Fibroblast of lung (primary cell): ENCODE data around the gene HERC3. TPM values are rescaled to one million over a fixed set of nuclear protein-coding genes. Genes with fewer than 3 reads are reported as not detected.

Experiments used
- DNase-seq, 2 donors: peaks; one replicate each; pipeline versions ENCODE4 v3.0.0 to v3.0.0-alpha.2; 2010; ENCODE audit warnings: low read depth in 2 of 2
- H2AFZ ChIP-seq: 2 replicates; pipeline ENCODE4 v1.5.1; 2012; ENCODE audit warnings: low read length, control low read depth, inconsistent platforms
- H3K27ac ChIP-seq: 2 replicates; pipeline ENCODE4 v1.5.1; 2011; ENCODE audit warnings: low read length, control low read depth; ENCODE audit not compliant: insufficient read depth
- H3K27me3 ChIP-seq: 2 replicates; pipeline ENCODE4 v1.5.1; 2011; ENCODE audit warnings: mild to moderate bottlenecking, low read length; ENCODE audit not compliant: control insufficient read depth, insufficient read depth
- H3K36me3 ChIP-seq: 2 replicates; pipeline ENCODE4 v1.5.1; 2011; ENCODE audit warnings: low read length; ENCODE audit not compliant: control insufficient read depth, insufficient read depth
- H3K4me1 ChIP-seq: 2 replicates; pipeline ENCODE4 v1.5.1; 2011; ENCODE audit warnings: low read length; ENCODE audit not compliant: control insufficient read depth, insufficient read depth; ENCODE audit errors: extremely low read depth
- H3K4me2 ChIP-seq: 2 replicates; pipeline ENCODE4 v1.5.1; 2011; ENCODE audit warnings: low read length, control low read depth; ENCODE audit not compliant: insufficient read depth; ENCODE audit errors: extremely low read depth
- H3K4me3 ChIP-seq, 4 experiments: fragments of 200-600 bp in 1 of 4; sonication (generic) in 1 of 4; replicated peaks in 1 of 4; 2 replicates each; pipeline ENCODE4 v1.5.1; 2011 to 2016; ENCODE audit warnings: low read length in 4 of 4, low read depth in 3 of 4, mild to moderate bottlenecking in 3 of 4, control low read depth in 2 of 4, inconsistent platforms in 1 of 4, mixed read lengths in 1 of 4; ENCODE audit not compliant: insufficient read depth in 1 of 4; ENCODE audit errors: control extremely low read depth in 1 of 4
- H3K79me2 ChIP-seq: 2 replicates; pipeline ENCODE4 v1.5.1; 2012; ENCODE audit warnings: mild to moderate bottlenecking, low read length, inconsistent platforms; ENCODE audit not compliant: control insufficient read depth, insufficient read depth
- H3K9ac ChIP-seq: 2 replicates; pipeline ENCODE4 v1.5.1; 2011; ENCODE audit warnings: mild to moderate bottlenecking, low read length, control low read depth; ENCODE audit not compliant: insufficient read depth
- H3K9me3 ChIP-seq: 2 replicates; pipeline ENCODE4 v1.5.1; 2012; ENCODE audit warnings: low read depth, low read length; ENCODE audit not compliant: control insufficient read depth, insufficient read depth
- H4K20me1 ChIP-seq: 2 replicates; pipeline ENCODE4 v1.5.1; 2011; ENCODE audit warnings: low read length; ENCODE audit not compliant: control insufficient read depth, insufficient read depth; ENCODE audit errors: extremely low read depth
- CTCF ChIP-seq, 2 donors: IDR thresholded peaks in 1 of 2; conservative IDR thresholded peaks in 1 of 2; 1 replicate in 1 of 2; 2 replicates in 1 of 2; pipeline ENCODE4 v1.5.1; 2011 to 2012; ENCODE audit warnings: low read length in 2 of 2, control low read depth in 1 of 2, inconsistent platforms in 1 of 2, low read depth in 1 of 2, mild to moderate bottlenecking in 1 of 2
- EZH2 ChIP-seq: IDR thresholded peaks from 2 replicates; pipeline ENCODE4 v1.5.1; 2012; ENCODE audit warnings: low read length, control low read depth, mild to moderate bottlenecking; ENCODE audit errors: missing control alignments
- polyA plus RNA-seq, 2 donors: library from polyadenylated mRNA; depleted of rRNA in 1 of 2; stranded (reverse) in 1 of 2; unstranded in 1 of 2; fragments of >200 nt; gene quantifications; 2 replicates each; pipeline ENCODE4 v1.2.1, GENCODE V29; 2011 to 2012; ENCODE audit warnings: missing spikeins in 1 of 2
- total RNA-seq: library from RNA; depleted of rRNA; stranded (reverse); fragments of >200 nt; gene quantifications from 2 replicates; pipeline ENCODE4 v1.2.1, GENCODE V29; 2014

Gene HERC3
- total and polyA plus RNA-seq, 2 donors (not counting 1 experiment from before 2014, with no cell fraction given) = 24.5 to 27.6 TPM

GRCh38 chr4:88730811-88731210 is 138.5 kb downstream of the HERC3 start:
- Histone ChIP-seq H3K79me2 (no peaks in the 10 kb centered on the region), H3K4me1 (peaks cover 7% of the 10 kb centered on the region), H3K36me3 (peaks cover 8% of the 10 kb centered on the region), H3K27me3 (no peaks in the 10 kb centered on the region), H2AFZ (no peak overlapping the region), H3K9ac (no peak overlapping the region), H3K9me3 (no peaks in the 10 kb centered on the region), H4K20me1 (no peaks in the 10 kb centered on the region), H3K4me3 (no peak overlapping the region), H3K4me2 (no peak overlapping the region), H3K27ac (no peak overlapping the region)
- no peak for DNase-seq
- TF ChIP-seq CTCF (conservative IDR thresholded peaks at IDR 0.05 in 1 of 2, IDR thresholded peaks at IDR 0.05 in 1 of 2; ENCODE audit: low read depth in 1 of 2, low read length in 2 of 2) = no peak
- no peak for TF ChIP-seq EZH2

GRCh38 chr4:88731381-88731780 is 139.1 kb downstream of the HERC3 start:
- Histone ChIP-seq H3K79me2 (no peaks in the 10 kb centered on the region), H3K9me3 (no peaks in the 10 kb centered on the region), H3K27ac (no peak overlapping the region), H2AFZ (no peak overlapping the region), H3K36me3 (peaks cover 8% of the 10 kb centered on the region), H3K4me3 (no peak overlapping the region), H3K4me1 (peaks cover 2% of the 10 kb centered on the region), H3K4me2 (no peak overlapping the region), H3K9ac (no peak overlapping the region), H4K20me1 (no peaks in the 10 kb centered on the region), H3K27me3 (no peaks in the 10 kb centered on the region)
- no peak for TF ChIP-seq CTCF (conservative IDR thresholded peaks at IDR 0.05 in 1 of 2, IDR thresholded peaks at IDR 0.05 in 1 of 2; ENCODE audit: low read depth in 1 of 2, low read length in 2 of 2)
- no peak for TF ChIP-seq EZH2
- DNase-seq = no peak

- peaks cover 5% of the 10 kb centered on the region for H3K36me3 ChIP-seq
- H3K4me3 ChIP-seq = no peak overlapping the region
- H3K9ac ChIP-seq = no peak overlapping the region
- TF ChIP-seq CTCF (conservative IDR thresholded peaks at IDR 0.05 in 1 of 2, IDR thresholded peaks at IDR 0.05 in 1 of 2; ENCODE audit: low read depth in 1 of 2, low read length in 2 of 2) (no peak), EZH2 (no peak)
- no peaks in the 10 kb centered on the region for H4K20me1 ChIP-seq
- no peak overlapping the region for H2AFZ ChIP-seq
- peaks cover 2% of the 10 kb centered on the region for H3K4me1 ChIP-seq
- no peak for DNase-seq
- no peaks in the 10 kb centered on the region for H3K79me2 ChIP-seq
- H3K27ac ChIP-seq = no peak overlapping the region
- H3K4me2 ChIP-seq = no peak overlapping the region
- H3K27me3 ChIP-seq = no peaks in the 10 kb centered on the region
- H3K9me3 ChIP-seq = no peaks in the 10 kb centered on the region
Observed at GRCh38 chr4:88732714-88733368, 140.6 kb downstream of the HERC3 start.
